Smooth muscle cell (in vitro differentiated cells): ENCODE results near the gene KCNT2. TPM values are rescaled to one million over a fixed set of nuclear protein-coding genes. Genes with fewer than 3 reads are reported as not detected.

Source experiments
- DNase-seq: peaks from one replicate; lab custom pipeline; 2025; ENCODE audit not compliant: unreplicated experiment; lab: John Stamatoyannopoulos, UW
- H2AFZ ChIP-seq: fragments of 200-600 bp; sonication (generic); 2 replicates; pipeline ENCODE4 v1.6.0; 2016; ENCODE audit warnings: antibody characterized with exemption, low read depth, mild to moderate bottlenecking
- H3F3A ChIP-seq: fragments of 200-600 bp; sonication (generic); 2 replicates; pipeline ENCODE4 v1.6.0; 2017; ENCODE audit warnings: antibody characterized with exemption, low read depth
- H3K27ac ChIP-seq: fragments of 200-600 bp; sonication (generic); 2 replicates; pipeline ENCODE4 v1.5.1; 2016; ENCODE audit warnings: low read depth, mild to moderate bottlenecking
- H3K27me3 ChIP-seq: fragments of 200-600 bp; sonication (generic); 2 replicates; pipeline ENCODE4 v1.6.1; 2016; ENCODE audit warnings: low read depth, mild to moderate bottlenecking
- H3K36me3 ChIP-seq: fragments of 200-600 bp; sonication (generic); 2 replicates; pipeline ENCODE4 v1.5.1; 2016; ENCODE audit warnings: low read depth
- H3K4me1 ChIP-seq: fragments of 200-600 bp; sonication (generic); 2 replicates; pipeline ENCODE4 v1.5.1; 2016; ENCODE audit warnings: low read depth
- H3K4me2 ChIP-seq: fragments of 200-600 bp; sonication (generic); 2 replicates; pipeline ENCODE4 v1.6.0; 2016; ENCODE audit warnings: mild to moderate bottlenecking
- H3K4me3 ChIP-seq: fragments of 200-600 bp; sonication (generic); 2 replicates; pipeline ENCODE4 v1.5.1; 2016; ENCODE audit warnings: mild to moderate bottlenecking
- H3K79me2 ChIP-seq: fragments of 200-600 bp; sonication (generic); 2 replicates; pipeline ENCODE4 v1.6.0; 2016; ENCODE audit warnings: low read depth, mild to moderate bottlenecking
- H3K9ac ChIP-seq: fragments of 200-600 bp; sonication (generic); 2 replicates; pipeline ENCODE4 v1.6.0; 2016; ENCODE audit warnings: low read depth
- H3K9me3 ChIP-seq: fragments of 200-600 bp; sonication (generic); replicated peaks from 2 replicates; pipeline ENCODE4 v1.5.1; 2016; ENCODE audit warnings: low read depth
- H4K20me1 ChIP-seq: fragments of 200-600 bp; sonication (generic); 2 replicates; pipeline ENCODE4 v1.6.0; 2016; ENCODE audit warnings: low read depth
- CTCF ChIP-seq: fragments of 200-600 bp; sonication (generic); IDR thresholded peaks from 2 replicates; pipeline ENCODE4 v1.5.1; 2017; ENCODE audit warnings: borderline replicate concordance, mild to moderate bottlenecking, antibody characterized with exemption; ENCODE audit not compliant: insufficient read depth, poor library complexity, severe bottlenecking
- WGBS: methylation state at CpG from one replicate; pipeline ENCODE4 v1.1.7; 2016; ENCODE audit warnings: low lambda C conversion rate; 5-methylcytosine and 5-hydroxymethylcytosine counted together
- microRNA-seq: library from miRNA; unstranded; fragments of <30 nt; microRNA quantifications from one replicate; pipeline ENCODE4, GENCODE V29; 2016; ENCODE audit warnings: borderline number of aligned reads
- polyA plus RNA-seq: library from polyadenylated mRNA; unstranded; fragments of >200 nt; fragmentation: Nextera tagmentation; extraction: Ambion mirVana; gene quantifications from 2 replicates; pipeline ENCODE4 v1.2.1, GENCODE V29; 2016
- small RNA-seq: library from RNA; depleted of rRNA; stranded (forward); fragments of <200 nt; gene quantifications from one replicate; pipeline ENCODE3, GENCODE V24; 2014
- total RNA-seq: library from RNA; depleted of rRNA; stranded (reverse); fragments of >200 nt; gene quantifications from 2 replicates; pipeline ENCODE4 v1.2.3, GENCODE V29; 2014

The KCNT2 gene
- total and polyA plus RNA-seq, 2 experiments from 2014 or later = 1.3 to 2.7 TPM

- no peak for DNase-seq
- Histone ChIP-seq H3K79me2 (no peaks in the 10 kb centered on the region), H3F3A (no peaks in the 10 kb centered on the region), H3K27me3 (no peaks in the 10 kb centered on the region), H3K36me3 (no peaks in the 10 kb centered on the region), H2AFZ (peak overlapping the region; percentile 1), H4K20me1 (no peaks in the 10 kb centered on the region), H3K9ac (no peak overlapping the region), H3K27ac (peak overlapping the region; percentile 70), H3K4me3 (no peak overlapping the region), H3K4me1 (no peaks in the 10 kb centered on the region), H3K4me2 (no peak overlapping the region), H3K9me3 (no peaks in the 10 kb centered on the region)
- no peak for TF ChIP-seq CTCF
- 3% methylated on average over 1 of the region's 1 CpG for WGBS
These were observed 427.2 kb downstream of the KCNT2 start for GRCh38 chr1:196180847-196181593.

- Histone ChIP-seq H3K4me3 (no peak overlapping the region), H3K36me3 (no peaks in the 10 kb centered on the region), H3K27ac (no peak overlapping the region), H4K20me1 (no peaks in the 10 kb centered on the region), H3K4me1 (no peaks in the 10 kb centered on the region), H2AFZ (no peak overlapping the region), H3K27me3 (no peaks in the 10 kb centered on the region), H3K9ac (no peak overlapping the region), H3K79me2 (no peaks in the 10 kb centered on the region), H3F3A (no peaks in the 10 kb centered on the region), H3K4me2 (no peak overlapping the region), H3K9me3 (no peaks in the 10 kb centered on the region)
- TF ChIP-seq CTCF = no peak
- no peak for DNase-seq
- 60% methylated on average over 3 of the region's 3 CpGs for WGBS
These were observed 430.1 kb downstream of the KCNT2 start for GRCh38 chr1:196178083-196178635.

Small RNAs within 50 kb of the gene (microRNA-seq; reads per million reads assigned to microRNA genes)
- not detected for gene MIR4735

Small RNAs within 50 kb of the gene (small RNA-seq; reads per million reads assigned to genes)
- not detected for gene MIR4735

Other genes with a start within 250 kb of the KCNT2 start
- gene CFH, start 43.6 kb upstream of the KCNT2 start, total RNA-seq = 99.5 and 160 TPM in 2 replicates
- 42.6 and 71.2 TPM in 2 replicates for gene CFH, start 43.6 kb upstream of the KCNT2 start, polyA plus RNA-seq
- gene CFHR3, start 166.4 kb upstream of the KCNT2 start, total RNA-seq = 0.18 and 0.72 TPM in 2 replicates
- 0.34 TPM in 1 of 2 replicates, not detected in the other for gene CFHR3, start 166.4 kb upstream of the KCNT2 start, polyA plus RNA-seq
- not detected in 2 replicates for gene CFHR1, start 211.3 kb upstream of the KCNT2 start, total RNA-seq
- gene CFHR1, start 211.3 kb upstream of the KCNT2 start, polyA plus RNA-seq = not detected in 2 replicates